22Rv1 (cell line): Measurements from ENCODE around the gene CAPN15.

ENCODE experiments used
- ZFX ChIP-seq: fragments of 450-650 bp; IDR thresholded peaks from 2 replicates; pipeline ENCODE4 v1.6.1; 2017; ENCODE audit warnings: antibody characterized with exemption, borderline replicate concordance
- TF ChIP-seq, protein P1 (sequence below): fragments of 450-650 bp; IDR thresholded peaks from 2 replicates; pipeline ENCODE4 v1.5.1; 2017; ENCODE audit warnings: mild to moderate bottlenecking

DNA sequence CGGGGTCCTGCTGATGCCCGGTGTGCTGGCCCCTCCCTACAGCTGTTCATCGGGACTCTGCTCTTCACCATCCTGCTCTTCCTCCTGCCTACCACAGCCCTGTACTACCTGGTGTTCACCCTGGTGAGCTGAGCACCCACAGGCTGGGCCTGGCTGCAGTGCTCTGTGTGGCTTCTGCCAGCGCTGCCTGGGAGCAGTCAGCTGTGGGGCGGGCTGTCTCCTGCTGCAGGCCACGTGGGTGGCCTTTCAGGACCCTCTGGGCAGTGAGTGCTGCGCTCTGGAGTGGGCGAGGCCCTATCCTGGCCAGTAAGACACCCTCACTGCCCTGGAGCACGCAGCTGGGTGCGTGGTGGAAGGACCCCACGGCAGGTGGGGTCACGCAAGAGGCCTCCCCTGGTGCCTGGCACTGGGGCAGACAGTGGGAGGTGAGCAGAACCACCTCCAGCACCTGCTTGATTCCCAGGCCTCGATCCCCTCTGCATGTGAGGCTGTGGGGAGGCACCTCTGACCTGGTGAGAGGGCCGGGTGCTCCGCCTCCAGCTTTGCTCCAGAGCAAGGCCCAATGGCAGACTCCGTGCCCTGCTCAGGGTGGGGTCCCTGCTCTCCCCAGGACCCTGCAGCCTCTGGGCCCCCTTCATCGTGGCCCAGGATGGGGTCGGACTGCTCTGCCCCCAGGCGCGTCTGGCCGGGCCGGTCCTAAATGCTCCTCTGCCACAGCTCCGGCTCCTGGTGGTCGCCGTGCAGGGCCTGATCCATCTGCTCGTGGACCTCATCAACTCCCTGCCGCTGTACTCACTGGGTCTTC lies 52.8 kb downstream of the CAPN15 start:
- TF ChIP-seq, protein P1, sequence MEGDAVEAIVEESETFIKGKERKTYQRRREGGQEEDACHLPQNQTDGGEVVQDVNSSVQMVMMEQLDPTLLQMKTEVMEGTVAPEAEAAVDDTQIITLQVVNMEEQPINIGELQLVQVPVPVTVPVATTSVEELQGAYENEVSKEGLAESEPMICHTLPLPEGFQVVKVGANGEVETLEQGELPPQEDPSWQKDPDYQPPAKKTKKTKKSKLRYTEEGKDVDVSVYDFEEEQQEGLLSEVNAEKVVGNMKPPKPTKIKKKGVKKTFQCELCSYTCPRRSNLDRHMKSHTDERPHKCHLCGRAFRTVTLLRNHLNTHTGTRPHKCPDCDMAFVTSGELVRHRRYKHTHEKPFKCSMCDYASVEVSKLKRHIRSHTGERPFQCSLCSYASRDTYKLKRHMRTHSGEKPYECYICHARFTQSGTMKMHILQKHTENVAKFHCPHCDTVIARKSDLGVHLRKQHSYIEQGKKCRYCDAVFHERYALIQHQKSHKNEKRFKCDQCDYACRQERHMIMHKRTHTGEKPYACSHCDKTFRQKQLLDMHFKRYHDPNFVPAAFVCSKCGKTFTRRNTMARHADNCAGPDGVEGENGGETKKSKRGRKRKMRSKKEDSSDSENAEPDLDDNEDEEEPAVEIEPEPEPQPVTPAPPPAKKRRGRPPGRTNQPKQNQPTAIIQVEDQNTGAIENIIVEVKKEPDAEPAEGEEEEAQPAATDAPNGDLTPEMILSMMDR, result no peak
- TF ChIP-seq ZFX, result no peak
